Adrenal gland (tissue), 12 donors: Measurements from ENCODE around the gene FGFRL1. TPM values are rescaled to one million over a fixed set of nuclear protein-coding genes. Genes with fewer than 3 reads are reported as not detected.

Experiments
- DNase-seq, 7 donors: peaks; one replicate each; pipeline ENCODE4 v3.0.0-alpha.2; 2019 to 2020
- H3K27ac ChIP-seq, 5 donors: fragments of 200-600 bp; sonication (generic) in 4 of 5; 1 replicate in 3 of 5; 2 replicates in 2 of 5; pipeline versions ENCODE4 v1.5.1 to v1.8.0; 2016 to 2020; ENCODE audit warnings: mild to moderate bottlenecking in 1 of 5
- H3K27me3 ChIP-seq: fragments of 200-600 bp; 2 replicates; pipeline ENCODE4 v1.8.0; 2021
- H3K36me3 ChIP-seq, 2 donors: fragments of 200-600 bp; replicated peaks in 1 of 2; 1 replicate in 1 of 2; 2 replicates in 1 of 2; pipeline versions ENCODE4 v1.5.1 to v1.8.0; 2018 to 2022
- H3K4me1 ChIP-seq, 2 donors: fragments of 200-600 bp; replicated peaks in 1 of 2; 1 replicate in 1 of 2; 2 replicates in 1 of 2; pipeline versions ENCODE4 v1.5.1 to v1.8.0; 2018 to 2021
- H3K4me3 ChIP-seq, 4 donors: fragments of 200-600 bp; sonication (generic) in 3 of 4; one replicate each; pipeline ENCODE4 v1.5.1; 2016 to 2018
- H3K9me3 ChIP-seq, 3 donors: fragments of 200-600 bp; sonication (generic) in 1 of 3; replicated peaks in 1 of 3; 1 replicate in 2 of 3; 2 replicates in 1 of 3; pipeline versions ENCODE4 v1.5.1 to v1.8.0; 2016 to 2021
- CTCF ChIP-seq, 6 experiments: fragments of 450-650 bp in 4 of 6; fragments of 200-600 bp in 2 of 6; sonication (generic) in 1 of 6; IDR thresholded peaks; 1 replicate in 5 of 6; 2 replicates in 1 of 6; pipeline versions ENCODE4 v1.5.1 to v1.8.0; 2016 to 2021; ENCODE audit warnings: antibody characterized with exemption in 6 of 6, mild to moderate bottlenecking in 2 of 6, moderate library complexity in 1 of 6
- POLR2A ChIP-seq, 2 donors: fragments of 450-650 bp; IDR thresholded peaks; one replicate each; pipeline ENCODE4 v1.6.1; 2017; ENCODE audit warnings: antibody characterized with exemption in 2 of 2, mild to moderate bottlenecking in 2 of 2, moderate library complexity in 1 of 2
- WGBS, 4 donors: extraction: QIAGEN DNeasy Blood & Tissue Kit in 2 of 4; methylation state at CpG; one replicate each; pipeline versions ENCODE4 v1.1.5 to v1.1.7; 2013 to 2017; 5-methylcytosine and 5-hydroxymethylcytosine counted together
- intact Hi-C, 2 donors: fragments of 100-400 bp; cut with DNase I; formaldehyde crosslinking; loops; one replicate each; pipeline versions ENCODE4 v1.14.1 to v1.15.0; 2022 to 2023
- polyA plus RNA-seq, 3 donors: library from polyadenylated mRNA; stranded (reverse); fragments of 200-250 nt in 2 of 3; fragments of 350-450 nt in 1 of 3; fragmentation: Illumina TruSeq in 1 of 3; extraction: RNeasy Lipid Tissue Mini Kit (QIAGEN cat#74804) in 1 of 3; gene quantifications; one replicate each; pipeline ENCODE4 v1.2.3, GENCODE V29; 2013 to 2014
- total RNA-seq, 9 donors: library from RNA; depleted of rRNA in 4 of 9; stranded (reverse); fragments of >200 nt in 4 of 9; fragments of 120-200 nt in 1 of 9; fragmentation: NEBNext Ultra II Directional in 1 of 9; extraction: Animal tissue kit (Norgen Biotek cat#: 25700) in 1 of 9; gene quantifications; one replicate each; pipeline versions ENCODE4 v1.1.0 to v1.2.4, GENCODE V29; 2013 to 2023
- donor health status: healthy with polysubstance abuse.
- donor health status: Bipolar disorder and iron deficiency.
- donor health status: DM: yes; HTN: yes; CAD: no.
- donor health status: DM: no; HTN: no; CAD: no.
- donor health status: DM: no; HTN: no; CAD: no.
- donor health status: DM: yes; HTN: yes; CAD: no.

Gene FGFRL1
- total and polyA plus RNA-seq, 12 donors, result 24.4 to 274 (median 77.8) TPM

DNA sequence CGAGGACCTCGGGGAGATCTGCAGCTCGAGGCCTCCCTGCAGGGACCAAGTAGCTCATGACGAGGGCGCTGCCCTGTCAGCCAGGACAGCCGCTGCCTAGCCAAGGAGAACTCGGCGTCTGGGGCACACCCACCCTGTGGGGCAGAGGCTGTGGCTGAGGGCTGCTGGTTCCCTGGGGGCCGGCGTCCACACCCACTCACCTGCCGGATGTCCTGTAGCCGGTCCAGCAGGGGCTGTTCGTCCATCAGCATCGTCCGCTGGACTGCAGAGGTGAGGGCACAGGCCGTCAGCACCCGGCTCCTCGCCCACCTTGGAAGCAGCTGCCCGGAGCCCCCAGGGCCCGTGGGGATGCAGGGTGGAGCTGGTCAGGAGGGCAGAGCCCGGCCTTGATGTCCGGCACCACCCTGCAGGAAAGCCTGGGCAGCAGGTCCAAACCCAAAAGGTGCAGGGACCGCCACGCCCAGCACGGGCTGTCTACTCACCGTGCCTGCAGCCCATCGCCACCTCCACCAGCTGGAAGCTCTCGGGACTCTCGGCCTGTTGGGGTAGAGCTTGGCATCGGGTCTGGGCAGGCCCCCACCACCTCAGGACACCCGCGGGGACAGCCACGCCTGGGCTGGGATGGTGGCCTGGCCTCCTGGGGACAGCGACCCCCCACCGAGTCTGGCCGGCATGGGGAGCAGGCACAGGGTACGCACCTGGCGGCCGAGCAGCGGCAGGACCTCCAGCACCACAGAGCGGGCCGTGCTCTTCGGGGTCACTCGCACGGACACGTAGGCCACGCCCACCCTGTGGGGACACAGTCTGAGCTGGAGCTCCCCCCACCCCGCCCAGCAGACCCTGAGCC is 44.9 kb upstream of the FGFRL1 start:
- Histone ChIP-seq H3K27ac (no peak overlapping the region), H3K27me3 (no peaks in the 10 kb centered on the region), H3K9me3 (no peaks in the 10 kb centered on the region), H3K36me3 (peaks cover 0 to 15% of the 10 kb centered on the region in 2 donors), H3K4me3 (no peak overlapping the region), H3K4me1 (peaks cover 0 to 2% of the 10 kb centered on the region in 2 donors)
- WGBS, 4 donors, result 78 to 93% (median 92%) methylated on average over 6 to 48 of the region's 48 CpGs
- no peak for TF ChIP-seq CTCF (IDR thresholded peaks at IDR 0.05)
- no peak for DNase-seq
- intact Hi-C loops, result no loop called here

GRCh38 chr4:967113-968104 is 44.0 kb upstream of the FGFRL1 start:
- 14 to 55% (median 53%) methylated on average over 13 to 76 of the region's 76 CpGs for WGBS, 4 donors
- intact Hi-C loops, result no loop called here
- Histone ChIP-seq H3K27ac (no peak overlapping the region), H3K4me1 (peaks cover 8 to 11% of the 10 kb centered on the region in 2 donors), H3K36me3 (peaks cover 0 to 6% of the 10 kb centered on the region in 2 donors), H3K27me3 (no peaks in the 10 kb centered on the region), H3K4me3 (no peak overlapping the region), H3K9me3 (no peaks in the 10 kb centered on the region)
- TF ChIP-seq CTCF (IDR thresholded peaks at IDR 0.05) (no peak), POLR2A (IDR thresholded peaks at IDR 0.05) (no peak)
- no peak for DNase-seq

DNA sequence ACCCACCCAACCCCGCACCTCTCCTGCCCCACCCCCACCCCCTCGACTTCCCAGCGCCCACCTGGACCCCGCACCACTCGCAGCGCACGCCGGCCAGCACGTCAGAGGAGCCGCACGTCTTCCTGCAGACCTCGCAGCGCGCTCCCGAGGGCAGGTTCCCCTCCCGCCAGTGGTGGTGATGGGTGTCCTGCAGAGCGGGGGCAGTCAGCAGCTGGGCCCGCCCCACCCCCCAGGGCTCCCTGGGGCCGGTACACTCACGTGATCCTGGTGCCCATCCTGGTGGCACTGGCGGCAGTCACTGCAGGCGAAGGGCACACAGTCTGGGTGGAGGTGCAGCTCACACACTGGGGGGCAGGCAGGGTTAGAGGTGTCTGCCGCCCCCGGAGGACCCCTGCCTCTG is 43.2 kb upstream of the FGFRL1 start:
- intact Hi-C loops, result no loop called here
- TF ChIP-seq POLR2A (IDR thresholded peaks at IDR 0.05) (no peak), CTCF (IDR thresholded peaks at IDR 0.05) (no peak)
- Histone ChIP-seq H3K27ac (no peak overlapping the region), H3K9me3 (no peaks in the 10 kb centered on the region), H3K4me3 (no peak overlapping the region), H3K4me1 (peaks cover 13 to 17% of the 10 kb centered on the region in 2 donors), H3K36me3 (peaks cover 0 to 6% of the 10 kb centered on the region in 2 donors), H3K27me3 (no peaks in the 10 kb centered on the region)
- DNase-seq, result no peak
- WGBS, 4 donors, result 9 to 41% (median 38%) methylated on average over 4 to 24 of the region's 24 CpGs; no CpG with 5 or more reads in 1 of the 4 donors
